Measurements from ENCODE around the gene NUP62.

The NUP62 gene

DNA sequence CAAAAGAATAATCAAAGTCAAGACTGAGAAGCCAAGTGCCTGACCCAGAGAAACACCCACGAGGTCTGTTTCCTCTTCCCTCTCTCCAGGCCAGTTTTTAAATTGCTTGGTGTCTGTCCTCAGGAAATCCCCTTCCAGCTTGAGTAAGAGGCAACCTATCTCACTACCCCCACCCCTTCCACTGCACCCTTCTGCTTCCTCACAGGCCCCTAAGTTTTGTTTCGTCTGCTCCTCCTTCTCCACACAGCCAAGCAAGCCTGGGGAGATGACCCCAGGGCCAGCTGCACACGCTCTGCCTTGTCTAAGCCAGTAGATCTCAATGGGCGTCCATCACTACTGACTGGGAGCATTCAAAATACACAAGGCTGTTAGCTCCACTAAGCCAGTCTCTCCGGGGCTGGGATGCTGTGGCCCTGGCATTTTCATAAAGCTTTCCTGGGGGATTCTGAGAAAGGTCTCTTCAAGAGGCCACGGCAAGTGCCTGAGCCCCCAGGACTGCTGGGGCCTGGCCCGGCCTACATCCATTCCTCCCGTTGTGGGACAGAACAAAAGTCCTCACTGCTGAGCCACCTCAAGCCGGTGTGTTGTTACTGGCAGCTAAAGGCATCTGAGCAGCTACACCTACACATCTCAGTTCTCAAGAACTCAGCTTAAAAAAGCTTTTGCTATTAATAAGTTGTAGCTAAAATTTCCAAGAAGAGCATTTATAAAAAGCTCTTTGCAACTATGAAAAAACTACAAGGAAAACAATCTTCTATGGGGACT is 17.7 kb downstream of the NUP62 start:
- DNase-seq = peak in 16 of 42 donors; percentile 20 to 77 (median 38)
- intact Hi-C loops (cut with DNase I) = no loop called here

DNA sequence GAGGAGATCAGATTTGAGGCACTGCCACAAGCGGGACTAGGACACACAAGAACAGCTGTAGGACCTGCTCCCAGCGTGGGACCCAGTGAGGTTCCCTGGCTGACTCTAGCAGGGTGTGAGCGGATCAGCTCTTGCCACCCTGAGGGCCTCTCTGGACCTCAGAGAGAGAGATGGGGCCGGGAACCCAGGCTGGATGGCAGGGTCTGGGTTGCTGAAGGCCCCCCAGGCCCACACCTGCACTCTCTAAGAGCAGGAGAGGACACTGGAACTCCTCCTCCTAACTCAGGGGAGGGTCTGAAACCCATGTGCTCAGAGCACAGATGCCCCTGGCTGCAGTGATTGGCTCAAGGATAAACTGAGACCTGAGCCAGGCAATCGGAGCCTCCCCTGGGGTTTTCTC is 19.1 kb downstream of the NUP62 start:
- no peak for DNase-seq

DNA sequence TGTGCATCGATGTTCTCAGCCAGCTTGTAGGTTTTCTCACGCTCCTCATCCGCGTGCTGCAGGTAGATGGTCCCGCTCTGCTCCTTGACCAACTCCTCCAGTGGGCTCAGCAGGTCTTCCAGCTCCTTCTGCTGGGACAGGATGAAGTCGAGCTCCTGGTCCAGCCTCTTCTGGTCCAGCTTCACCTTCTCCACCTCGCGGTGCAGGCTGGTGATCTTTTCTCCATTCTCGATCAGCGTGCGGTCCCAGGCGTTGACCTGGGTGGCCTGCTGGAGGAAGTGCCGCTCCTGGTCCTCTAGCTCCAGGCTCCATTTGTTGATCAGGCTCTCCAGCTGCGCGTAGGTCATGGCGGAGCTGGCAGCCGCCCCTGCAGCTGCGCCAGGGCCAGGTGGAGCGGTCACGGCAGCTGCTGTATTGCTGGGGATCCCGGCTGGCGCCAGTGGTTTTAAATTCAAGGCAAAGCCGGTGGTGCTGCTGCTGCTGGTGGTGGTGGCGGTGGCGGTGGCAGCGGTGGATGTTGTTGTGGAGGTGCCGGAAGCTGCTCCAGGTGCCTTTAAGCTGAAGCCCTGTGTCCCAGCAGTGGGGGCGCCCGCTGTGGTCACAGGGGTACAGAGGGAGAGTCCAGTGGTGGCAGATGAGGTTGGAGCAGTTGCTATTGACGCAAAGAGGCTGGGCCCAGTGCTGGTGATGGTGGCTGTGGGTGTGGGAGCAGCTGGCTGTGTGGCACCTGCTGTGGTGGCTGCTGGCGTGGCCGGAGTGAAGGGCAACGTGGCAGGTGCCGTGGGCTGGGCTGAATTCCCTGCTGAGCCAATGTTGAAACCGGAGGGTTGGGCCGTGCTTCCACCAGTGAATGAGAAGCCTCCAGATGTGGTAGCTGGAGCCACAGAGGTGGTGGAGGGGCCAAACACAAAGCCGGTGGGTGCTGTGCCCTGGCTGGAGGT is 20.6 kb downstream of the NUP62 start:
- DNase-seq = no peak
- intact Hi-C loops (cut with DNase I) = no loop called here

More for the DNA sequence above, 19.1 kb downstream of the NUP62 start:
- intact Hi-C loops (cut with DNase I) = no loop called here

DNA sequence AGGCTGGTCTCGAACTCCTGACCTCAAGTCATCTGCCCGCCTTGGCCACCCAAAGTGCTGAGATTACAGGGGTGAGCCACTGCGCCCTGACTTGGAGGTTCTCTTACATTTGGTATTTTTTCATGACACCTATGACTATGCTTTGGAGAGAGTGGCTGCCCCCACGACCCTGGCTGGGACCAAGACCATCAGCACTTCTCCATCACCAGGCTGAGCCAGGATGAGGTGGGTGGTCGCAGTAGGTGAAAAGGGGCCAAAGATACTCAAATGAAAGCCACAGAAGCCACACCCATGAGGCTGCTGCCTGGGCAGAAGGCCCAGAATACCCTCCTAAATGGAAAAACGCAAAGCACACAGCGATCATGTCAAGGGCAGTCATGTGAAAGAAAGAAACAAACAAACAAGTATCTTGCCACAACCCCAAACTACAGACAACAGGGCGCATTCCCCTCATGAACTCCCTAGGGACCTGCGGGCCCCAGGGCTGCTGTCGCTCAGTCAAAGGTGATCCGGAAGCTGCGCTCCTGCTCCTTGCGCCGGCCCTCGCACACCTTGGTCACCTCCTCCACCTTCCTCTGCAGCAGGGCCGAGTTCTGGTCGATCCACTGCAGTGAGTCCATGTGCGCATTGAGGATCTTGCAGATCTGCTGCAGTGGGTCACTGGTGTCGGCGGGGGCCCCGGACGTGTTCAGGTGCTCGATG is 21.4 kb downstream of the NUP62 start:
- no peak for DNase-seq
- intact Hi-C loops (cut with DNase I) = no loop called here

DNA sequence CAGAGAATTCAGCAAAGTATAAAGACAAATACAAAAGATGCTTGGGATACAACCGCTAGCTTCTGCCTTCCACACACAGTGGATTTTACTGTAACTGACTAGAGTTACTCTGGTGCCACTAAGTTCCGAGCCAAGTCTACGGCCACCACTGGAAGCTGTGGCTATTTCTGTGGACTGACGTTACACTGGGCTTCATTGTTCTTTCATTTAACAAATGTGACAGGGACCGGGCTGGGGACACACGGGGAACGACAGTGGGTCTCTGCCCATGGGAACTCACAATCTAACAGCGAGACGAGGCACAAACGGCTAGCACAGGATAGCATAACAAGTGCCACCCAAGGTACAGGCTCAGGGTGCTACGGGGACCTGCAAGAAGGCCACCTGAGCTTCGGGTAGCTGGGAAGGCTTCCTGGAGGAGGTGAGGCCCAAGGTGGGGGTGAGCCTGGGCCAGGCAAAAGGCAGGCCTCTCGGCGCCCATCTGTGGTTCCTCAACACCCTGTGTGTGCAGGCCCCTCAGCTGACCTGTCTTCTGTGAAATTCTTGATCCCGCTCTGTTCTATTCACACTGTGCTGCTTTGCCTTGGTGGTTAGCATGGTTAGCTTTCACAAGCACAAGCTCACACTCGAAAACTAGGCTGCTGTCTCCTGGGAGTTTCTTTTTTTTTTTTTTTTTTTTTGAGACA is 22.3 kb downstream of the NUP62 start:
- DNase-seq = peak in 23 of 42 donors; percentile 26 to 79 (median 42)
- intact Hi-C loops (cut with DNase I) = no loop called here

DNA sequence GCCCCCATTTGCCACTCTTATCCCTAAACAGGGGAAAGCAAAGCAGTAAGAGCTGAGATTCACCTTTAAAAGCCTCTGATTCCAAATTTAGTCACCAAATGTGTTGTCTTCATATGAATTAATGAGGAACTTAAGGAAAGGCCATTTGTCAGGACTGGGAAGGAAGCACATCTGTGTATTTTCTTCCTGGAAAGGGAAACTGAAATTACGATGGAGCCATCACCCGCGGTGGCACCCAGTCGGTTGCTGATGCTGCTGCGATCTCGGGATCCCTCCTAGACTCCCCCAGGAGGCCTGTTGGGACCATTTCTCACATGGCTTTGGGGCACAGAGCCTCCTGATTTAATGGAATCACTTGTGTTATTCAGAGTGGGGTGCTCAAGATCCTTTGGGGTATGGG is 25.2 kb downstream of the NUP62 start:
- intact Hi-C loops (cut with DNase I) = no loop called here
- no peak for DNase-seq

DNA sequence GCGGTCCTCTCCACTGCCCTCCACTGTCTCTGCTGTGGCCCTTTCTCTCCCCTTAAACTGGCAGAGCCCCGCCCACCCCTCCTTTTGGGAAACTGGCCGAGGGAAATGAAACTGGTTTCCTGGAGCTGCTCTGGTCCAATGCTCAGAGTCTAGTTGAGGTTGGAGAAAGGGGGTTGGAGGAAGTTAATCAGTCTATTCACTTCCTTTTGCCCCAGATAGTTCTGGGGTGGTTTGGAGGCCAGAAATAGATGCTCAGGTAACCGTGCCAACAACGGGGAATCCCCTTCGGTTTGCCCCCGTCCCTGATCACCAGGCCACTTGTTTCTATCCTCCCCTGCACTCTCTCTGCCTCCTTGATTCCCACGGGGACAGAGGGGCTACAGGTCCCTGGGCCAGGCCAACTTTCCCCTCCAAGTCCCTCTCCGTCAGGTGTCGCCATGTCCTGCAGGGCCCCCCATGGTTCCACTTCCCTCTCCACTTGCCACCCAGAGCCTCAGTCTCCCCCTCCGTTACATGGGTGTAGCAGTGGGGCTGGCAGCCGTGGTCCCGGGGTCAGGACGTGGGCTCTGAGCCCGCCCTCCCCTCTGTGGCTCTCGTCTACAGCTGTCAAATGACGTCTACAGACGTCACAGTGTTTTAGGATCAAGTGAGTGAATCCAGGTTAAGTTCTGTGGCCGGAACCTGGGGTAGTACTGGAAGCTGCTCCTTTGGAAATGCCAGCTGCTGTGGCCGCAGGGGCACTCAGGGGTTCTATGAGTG is 32.3 kb downstream of the NUP62 start, which contains the start of gene IL4I1:
Gene IL4I1, minus strand, starts transcription at position 25 of the 759 bp plus-strand sequence. CDS start 727 bp downstream, outside the sequence.
- intact Hi-C loops (cut with DNase I) = no loop called here
- peak in 15 of 42 donors; percentile 16 to 59 (median 42) for DNase-seq

DNA sequence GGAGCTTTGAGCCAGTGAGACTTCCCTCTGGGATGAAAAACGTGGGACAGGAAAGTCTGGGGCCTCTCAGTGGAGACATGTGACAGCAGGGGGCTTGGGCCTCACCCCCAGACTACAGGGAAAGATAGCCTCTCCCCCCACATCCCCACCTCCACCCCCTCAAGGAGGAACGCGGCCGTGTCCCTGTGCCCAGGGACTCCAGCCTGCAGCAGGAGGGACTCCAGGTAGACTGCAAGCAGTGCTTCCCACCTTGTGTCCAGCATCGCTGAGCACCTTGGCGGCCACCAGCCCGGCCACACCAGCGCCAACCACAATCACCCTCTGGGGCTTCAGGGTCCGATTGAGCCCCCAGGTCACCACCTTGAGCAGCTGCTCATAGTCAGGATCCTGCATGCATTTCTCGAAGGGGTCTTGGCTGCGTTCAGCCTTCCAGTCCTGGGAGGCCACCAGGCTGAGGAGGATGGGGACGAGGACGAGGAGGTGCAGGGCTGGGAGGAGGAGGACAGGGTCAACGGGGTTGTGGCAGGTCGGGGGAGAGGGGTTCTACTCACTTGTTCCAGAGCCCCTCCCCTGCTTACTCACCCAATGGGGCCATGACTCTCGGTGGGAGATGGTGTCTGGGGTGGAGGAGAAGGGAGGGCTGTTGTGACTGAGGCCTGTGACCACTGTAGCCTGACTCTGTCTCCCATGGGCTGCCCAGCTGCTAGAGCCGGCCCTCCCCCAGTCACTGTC is 33.6 kb downstream of the NUP62 start:
- DNase-seq = no peak
- intact Hi-C loops (cut with DNase I) = no loop called here

DNA sequence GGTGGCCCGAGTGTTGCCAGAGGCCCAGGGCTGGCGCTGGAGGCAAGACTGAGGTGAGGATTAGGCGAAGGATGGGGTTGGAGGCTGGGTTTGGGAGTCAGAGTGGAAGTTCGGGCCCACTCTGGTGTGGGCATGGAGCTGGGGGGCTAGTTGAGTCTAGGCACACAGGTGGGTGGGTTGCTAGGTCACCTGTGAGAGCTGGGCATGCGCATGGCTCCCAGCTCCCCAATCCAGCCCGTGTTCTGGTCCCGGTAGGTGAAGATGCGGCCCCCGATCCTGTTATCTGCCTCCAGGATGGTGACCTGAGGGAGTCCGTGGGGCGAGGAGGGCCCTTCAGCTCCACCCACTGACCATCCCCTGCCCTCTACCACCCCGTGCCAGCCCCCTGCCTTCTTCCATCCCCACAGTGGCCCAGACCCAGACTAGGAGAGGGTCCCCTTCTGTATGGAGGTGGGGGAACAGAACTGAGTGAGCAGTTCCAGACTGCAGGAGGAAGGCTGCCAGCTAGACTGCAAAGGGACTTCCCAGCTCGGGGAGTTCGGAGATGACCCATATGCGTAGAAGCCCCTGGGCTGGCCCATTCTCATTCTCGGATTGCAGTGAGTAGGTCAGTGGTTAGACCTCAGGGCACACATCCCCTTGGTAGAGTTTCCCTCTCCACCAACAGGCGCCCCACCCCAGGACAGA is 34.3 kb downstream of the NUP62 start:
- intact Hi-C loops (cut with DNase I) = no loop called here
- DNase-seq = no peak

DNA sequence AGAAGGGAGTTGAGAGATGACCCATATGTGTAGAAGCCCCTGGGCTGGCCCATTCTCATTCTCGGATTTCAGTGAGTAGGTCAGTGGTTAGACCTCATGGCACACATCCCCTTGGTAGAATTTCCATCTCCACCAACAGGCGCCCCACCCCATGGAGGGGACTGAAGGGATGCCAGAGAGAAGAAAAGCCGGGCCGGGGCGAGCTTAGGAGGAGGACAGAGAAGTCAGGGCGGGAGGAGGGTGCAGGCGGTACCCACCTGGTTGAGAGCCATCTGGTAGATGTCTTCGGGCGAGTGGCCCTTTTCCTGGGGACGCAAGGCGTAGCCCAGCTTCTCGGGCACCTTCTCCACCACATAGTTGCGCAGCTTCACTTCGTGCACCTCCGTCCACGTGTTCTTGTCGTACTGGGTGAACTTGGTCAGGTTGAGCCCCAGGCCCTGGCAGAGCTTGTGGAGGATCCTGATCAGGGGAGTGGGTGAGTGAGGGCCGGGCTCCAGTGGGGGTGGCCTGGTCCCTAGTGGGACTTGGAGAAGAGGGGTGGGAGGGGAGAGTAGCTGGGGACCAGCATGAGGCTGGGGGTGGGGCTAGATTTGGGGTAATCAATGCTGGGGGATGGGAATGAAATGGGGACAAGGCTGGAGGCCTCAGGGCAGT is 35.2 kb downstream of the NUP62 start:
- no peak for DNase-seq
- intact Hi-C loops (cut with DNase I) = no loop called here

DNA sequence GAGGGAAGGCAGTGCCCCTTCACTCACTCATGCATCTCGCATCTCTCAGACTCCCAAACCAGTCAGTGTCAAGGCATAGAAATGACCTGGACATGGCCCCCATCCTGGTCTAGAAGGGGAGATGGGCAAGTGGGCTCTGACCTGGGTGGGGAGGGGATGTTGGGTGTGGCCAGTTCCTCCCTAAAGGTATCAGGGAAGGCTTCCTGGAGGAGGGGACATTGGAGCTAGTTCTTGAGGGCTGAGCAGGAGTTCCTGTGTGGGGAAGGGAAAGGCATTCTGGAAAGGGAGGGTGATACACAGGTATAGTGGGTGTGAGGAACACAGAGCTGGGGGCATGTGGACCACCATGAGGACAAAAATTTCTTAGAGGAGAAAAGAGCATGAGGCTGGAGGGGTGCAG is 36.6 kb downstream of the NUP62 start:
- intact Hi-C loops (cut with DNase I) = no loop called here
- no peak for DNase-seq

DNA sequence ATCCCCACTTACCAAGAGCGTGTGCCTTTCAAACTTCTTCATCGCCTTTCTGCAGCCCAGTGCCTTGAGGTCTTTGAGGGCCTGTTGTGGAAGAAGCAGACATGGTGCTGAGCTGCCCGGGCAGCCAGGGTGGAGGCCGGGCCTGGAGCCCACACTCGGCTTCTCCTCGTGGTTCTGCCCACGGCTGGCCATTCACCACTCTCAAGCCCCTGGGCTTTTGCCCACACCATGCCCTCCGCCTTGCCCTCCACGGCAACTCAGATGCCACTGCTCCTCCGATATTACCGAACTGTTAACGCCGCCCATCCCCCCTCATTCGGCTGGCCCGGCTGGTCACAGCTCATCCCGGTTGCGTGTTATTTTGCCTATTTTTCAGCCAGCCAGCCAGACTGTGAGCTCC is 37.9 kb downstream of the NUP62 start:
- intact Hi-C loops (cut with DNase I) = no loop called here
- DNase-seq = no peak

DNA sequence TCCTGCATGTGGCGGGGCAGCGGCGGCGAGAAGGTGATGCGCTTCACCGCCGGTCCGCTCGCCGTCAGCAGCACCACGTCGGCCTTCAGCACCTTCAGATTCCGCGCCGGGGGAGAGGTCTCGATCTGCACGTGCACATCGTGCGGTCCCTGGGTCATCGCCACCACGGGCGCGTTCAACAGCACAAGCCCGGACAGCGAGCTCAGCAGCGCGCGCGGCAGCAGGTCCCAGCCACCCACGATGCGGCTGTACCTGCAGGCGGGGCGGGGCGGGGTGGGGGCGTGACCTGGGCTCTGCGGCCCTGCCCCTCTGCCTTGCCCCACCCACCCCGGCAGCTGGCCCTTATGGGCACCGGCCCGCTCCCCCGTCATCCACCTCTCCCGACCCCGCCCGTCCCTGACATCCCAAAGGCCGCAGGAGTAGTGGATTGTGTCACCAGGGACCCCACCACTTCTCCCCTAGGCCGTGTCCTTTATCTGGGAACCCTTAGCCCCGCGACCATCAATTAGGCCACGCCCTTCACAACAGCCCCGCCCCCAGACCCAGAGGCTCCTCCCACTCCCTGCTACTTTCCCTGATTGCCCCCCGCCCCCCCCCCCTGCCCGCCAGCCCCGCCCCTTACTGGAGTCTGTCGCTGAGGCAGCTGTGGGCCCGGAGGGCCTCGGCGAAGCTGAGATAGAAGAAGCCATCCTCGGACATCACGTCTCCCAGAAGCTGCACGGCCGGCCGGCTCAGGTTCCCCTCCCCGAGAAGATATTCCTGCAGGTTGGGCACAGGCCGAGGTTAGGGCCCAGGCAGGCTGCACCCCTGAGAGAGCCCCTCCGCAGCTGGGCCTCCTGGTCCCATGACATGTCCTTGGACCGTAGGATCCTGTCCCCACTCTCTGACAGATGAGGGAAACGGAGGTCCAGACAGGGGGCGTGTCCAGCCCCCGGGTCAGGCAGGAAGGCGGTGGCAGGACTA is 38.7 kb downstream of the NUP62 start:
- peak in 10 of 42 donors; percentile 24 to 47 (median 36) for DNase-seq
- intact Hi-C loops (cut with DNase I) = no loop called here

DNA sequence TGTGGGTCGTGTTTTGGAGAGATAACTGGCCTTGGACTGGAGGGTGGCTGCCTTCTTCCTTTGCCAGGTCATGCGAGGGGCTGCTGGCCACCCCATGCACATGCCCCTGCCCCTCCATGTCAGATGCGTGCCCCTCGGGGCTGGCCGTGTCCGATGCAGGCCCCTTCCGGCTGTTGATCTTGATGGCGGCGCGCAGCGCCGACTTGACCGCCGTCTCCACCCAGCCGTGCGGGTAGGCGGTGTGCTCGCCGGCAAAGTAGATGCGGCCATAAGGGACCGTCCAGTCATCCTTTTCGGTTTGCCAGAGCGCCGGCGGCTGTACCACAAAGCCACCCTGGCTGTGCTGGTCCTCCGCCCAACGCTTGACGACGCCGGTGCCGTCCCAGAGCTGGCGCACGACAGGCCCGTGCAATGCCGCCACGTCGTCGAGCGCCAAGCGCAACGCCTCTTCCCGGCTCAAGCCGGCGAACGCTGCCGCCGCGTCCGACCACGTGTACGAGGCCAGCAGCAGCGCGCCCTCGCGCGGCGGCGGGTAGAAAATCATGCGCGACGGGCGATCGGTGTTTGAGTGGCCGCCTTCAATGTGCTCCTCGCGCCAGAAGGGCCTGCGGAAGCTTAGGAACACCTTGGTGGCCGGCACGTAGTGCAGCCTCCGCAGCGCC is 39.5 kb downstream of the NUP62 start:
- DNase-seq = peak in 41 of 42 donors; percentile 33 to 85 (median 67)
- intact Hi-C loops (cut with DNase I) = no loop called here
